H1 (cell line): ENCODE data around the gene GABRG3. TPM values are rescaled to one million over a fixed set of nuclear protein-coding genes. Genes with fewer than 3 reads are reported as not detected.

Experiments used
- SIX5 ChIP-seq: IDR thresholded peaks from 2 replicates; pipeline ENCODE4 v1.6.1; 2011; ENCODE audit warnings: mild to moderate bottlenecking, low read depth, low read length
- polyA plus RNA-seq, 7 experiments: library from polyadenylated mRNA; depleted of rRNA in 3 of 7; stranded (reverse) in 5 of 7; unstranded in 2 of 7; fragments of >200 nt in 5 of 7; fragments of 200-250 nt in 2 of 7; gene quantifications; 1 replicate in 5 of 7; 2 replicates in 1 of 7; 4 replicates in 1 of 7; pipeline versions ENCODE4 v1.2.1 to v1.2.3, GENCODE V29; 2011 to 2013; ENCODE audit warnings: missing spikeins in 2 of 7, mixed read lengths in 2 of 7
- total RNA-seq: library from RNA; stranded (reverse); fragmentation: NEBNext Ultra II Directional; extraction: Animal tissue kit (Norgen Biotek cat#: 25700); gene quantifications from 2 replicates; pipeline ENCODE4 v1.2.1, GENCODE V29; 2021

Gene GABRG3
- total and polyA plus RNA-seq, 2 of the 8 experiments (the other 6 are each of a cell fraction or from before 2014, with no cell fraction given) = 0.17 to 0.80 TPM

DNA sequence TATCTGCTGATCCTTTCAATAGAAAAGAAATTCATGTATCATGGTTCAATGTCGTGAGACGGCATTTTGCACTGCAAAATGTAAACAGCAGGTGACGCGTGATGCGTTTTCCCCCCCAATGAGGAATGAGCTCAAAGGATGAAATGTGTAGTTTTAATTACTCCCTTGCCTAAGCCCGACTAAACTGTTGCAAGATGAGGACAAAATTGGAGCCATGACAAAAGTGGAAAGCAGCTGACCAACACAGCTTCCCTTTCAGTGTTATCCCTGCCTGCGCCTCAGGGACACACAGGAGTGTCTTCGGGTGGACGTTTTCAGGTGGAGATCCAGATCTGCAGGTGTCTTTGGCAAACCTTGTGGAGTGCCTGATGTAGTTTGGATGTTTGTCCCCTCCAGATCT, 92.0 kb downstream of the GABRG3 start (continued):
- no peak for TF ChIP-seq SIX5
